Stomach (tissue), 4 donors: ENCODE results near the gene RBKS.

Source experiments
- POLR2A ChIP-seq, 4 donors: fragments of 450-650 bp; IDR thresholded peaks; one replicate each; pipeline ENCODE4 v1.6.1; 2016; ENCODE audit warnings: antibody characterized with exemption in 4 of 4, control low read depth in 2 of 4, mild to moderate bottlenecking in 1 of 4, moderate library complexity in 1 of 4
- POLR2AphosphoS5 ChIP-seq, 3 donors: sonication (generic); formaldehyde crosslinking; IDR thresholded peaks; one replicate each; pipeline ENCODE4 v1.6.1; 2016; ENCODE audit warnings: antibody characterized with exemption in 3 of 3
- TF ChIP-seq, protein P1 (sequence below), 7 experiments: fragments of 450-650 bp in 4 of 7; fragments of 200-600 bp in 3 of 7; sonication (generic) in 3 of 7; IDR thresholded peaks; one replicate each; pipeline ENCODE4 v1.5.1; 2016 to 2019; ENCODE audit warnings: antibody characterized with exemption in 7 of 7, control low read depth in 2 of 7, mild to moderate bottlenecking in 1 of 7

DNA sequence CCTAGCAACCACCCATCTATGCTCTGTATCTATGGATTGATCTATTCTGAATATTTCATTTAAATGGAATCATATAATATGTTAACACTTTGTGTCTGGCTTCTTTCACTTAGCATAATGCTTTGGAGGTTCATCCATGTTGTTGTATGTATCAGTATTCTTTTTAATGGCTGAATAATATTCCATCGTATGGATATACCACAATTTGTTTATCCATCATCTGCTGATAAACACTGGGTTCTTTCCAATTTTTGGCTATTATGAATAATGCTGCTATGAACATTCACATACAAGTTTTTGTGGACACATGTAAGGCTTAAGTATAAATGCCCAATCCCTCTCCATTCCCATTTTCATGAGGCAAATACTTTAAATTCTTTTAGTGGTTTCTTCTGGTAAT, 65.8 kb downstream of the RBKS start:
- TF ChIP-seq, protein P1, sequence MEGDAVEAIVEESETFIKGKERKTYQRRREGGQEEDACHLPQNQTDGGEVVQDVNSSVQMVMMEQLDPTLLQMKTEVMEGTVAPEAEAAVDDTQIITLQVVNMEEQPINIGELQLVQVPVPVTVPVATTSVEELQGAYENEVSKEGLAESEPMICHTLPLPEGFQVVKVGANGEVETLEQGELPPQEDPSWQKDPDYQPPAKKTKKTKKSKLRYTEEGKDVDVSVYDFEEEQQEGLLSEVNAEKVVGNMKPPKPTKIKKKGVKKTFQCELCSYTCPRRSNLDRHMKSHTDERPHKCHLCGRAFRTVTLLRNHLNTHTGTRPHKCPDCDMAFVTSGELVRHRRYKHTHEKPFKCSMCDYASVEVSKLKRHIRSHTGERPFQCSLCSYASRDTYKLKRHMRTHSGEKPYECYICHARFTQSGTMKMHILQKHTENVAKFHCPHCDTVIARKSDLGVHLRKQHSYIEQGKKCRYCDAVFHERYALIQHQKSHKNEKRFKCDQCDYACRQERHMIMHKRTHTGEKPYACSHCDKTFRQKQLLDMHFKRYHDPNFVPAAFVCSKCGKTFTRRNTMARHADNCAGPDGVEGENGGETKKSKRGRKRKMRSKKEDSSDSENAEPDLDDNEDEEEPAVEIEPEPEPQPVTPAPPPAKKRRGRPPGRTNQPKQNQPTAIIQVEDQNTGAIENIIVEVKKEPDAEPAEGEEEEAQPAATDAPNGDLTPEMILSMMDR (IDR thresholded peaks at IDR 0.05): no peak
- no peak for TF ChIP-seq POLR2A (IDR thresholded peaks at IDR 0.05)
- TF ChIP-seq POLR2AphosphoS5 (IDR thresholded peaks at IDR 0.05): no peak
